NCI-H1048 (cell line): Measurements from ENCODE around the gene TINCR.

Experiments
- DNase-seq: peaks from one replicate; lab custom pipeline; 2025; lab: John Stamatoyannopoulos, UW

Gene TINCR

GRCh38 chr19:5512715-5513114 is 55.0 kb downstream of the TINCR start:
- no peak for DNase-seq
